ENCODE results near the gene LRMDA. TPM values are rescaled to one million over a fixed set of nuclear protein-coding genes. Genes with fewer than 3 reads are reported as not detected.

The LRMDA gene
- total and polyA plus RNA-seq, 2 of the 13 experiments (the other 11 are each of a cell fraction or from before 2014, with no cell fraction given): 13.4 to 22.0 TPM

GRCh38 chr10:75995041-75995430 lies 563.6 kb downstream of the LRMDA start (continued):
- TF ChIP-seq, protein P1, sequence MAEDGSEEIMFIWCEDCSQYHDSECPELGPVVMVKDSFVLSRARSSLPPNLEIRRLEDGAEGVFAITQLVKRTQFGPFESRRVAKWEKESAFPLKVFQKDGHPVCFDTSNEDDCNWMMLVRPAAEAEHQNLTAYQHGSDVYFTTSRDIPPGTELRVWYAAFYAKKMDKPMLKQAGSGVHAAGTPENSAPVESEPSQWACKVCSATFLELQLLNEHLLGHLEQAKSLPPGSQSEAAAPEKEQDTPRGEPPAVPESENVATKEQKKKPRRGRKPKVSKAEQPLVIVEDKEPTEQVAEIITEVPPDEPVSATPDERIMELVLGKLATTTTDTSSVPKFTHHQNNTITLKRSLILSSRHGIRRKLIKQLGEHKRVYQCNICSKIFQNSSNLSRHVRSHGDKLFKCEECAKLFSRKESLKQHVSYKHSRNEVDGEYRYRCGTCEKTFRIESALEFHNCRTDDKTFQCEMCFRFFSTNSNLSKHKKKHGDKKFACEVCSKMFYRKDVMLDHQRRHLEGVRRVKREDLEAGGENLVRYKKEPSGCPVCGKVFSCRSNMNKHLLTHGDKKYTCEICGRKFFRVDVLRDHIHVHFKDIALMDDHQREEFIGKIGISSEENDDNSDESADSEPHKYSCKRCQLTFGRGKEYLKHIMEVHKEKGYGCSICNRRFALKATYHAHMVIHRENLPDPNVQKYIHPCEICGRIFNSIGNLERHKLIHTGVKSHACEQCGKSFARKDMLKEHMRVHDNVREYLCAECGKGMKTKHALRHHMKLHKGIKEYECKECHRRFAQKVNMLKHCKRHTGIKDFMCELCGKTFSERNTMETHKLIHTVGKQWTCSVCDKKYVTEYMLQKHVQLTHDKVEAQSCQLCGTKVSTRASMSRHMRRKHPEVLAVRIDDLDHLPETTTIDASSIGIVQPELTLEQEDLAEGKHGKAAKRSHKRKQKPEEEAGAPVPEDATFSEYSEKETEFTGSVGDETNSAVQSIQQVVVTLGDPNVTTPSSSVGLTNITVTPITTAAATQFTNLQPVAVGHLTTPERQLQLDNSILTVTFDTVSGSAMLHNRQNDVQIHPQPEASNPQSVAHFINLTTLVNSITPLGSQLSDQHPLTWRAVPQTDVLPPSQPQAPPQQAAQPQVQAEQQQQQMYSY (CRISPR knock-in tag; IDR thresholded peaks at IDR 0.05): no peak
- TF ChIP-seq, protein P2, sequence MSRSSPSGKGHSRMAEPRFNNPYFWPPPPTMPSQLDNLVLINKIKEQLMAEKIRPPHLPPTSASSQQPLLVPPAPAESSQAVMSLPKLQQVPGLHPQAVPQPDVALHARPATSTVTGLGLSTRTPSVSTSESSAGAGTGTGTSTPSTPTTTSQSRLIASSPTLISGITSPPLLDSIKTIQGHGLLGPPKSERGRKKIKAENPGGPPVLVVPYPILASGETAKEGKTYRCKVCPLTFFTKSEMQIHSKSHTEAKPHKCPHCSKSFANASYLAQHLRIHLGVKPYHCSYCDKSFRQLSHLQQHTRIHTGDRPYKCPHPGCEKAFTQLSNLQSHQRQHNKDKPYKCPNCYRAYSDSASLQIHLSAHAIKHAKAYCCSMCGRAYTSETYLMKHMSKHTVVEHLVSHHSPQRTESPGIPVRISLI (CRISPR knock-in tag; IDR thresholded peaks at IDR 0.05; ENCODE audit: borderline replicate concordance): no peak
- TF ChIP-seq NAIF1 (CRISPR knock-in tag; IDR thresholded peaks at IDR 0.05; ENCODE audit: borderline replicate concordance): no peak
- TF ChIP-seq ADNP (CRISPR knock-in tag; IDR thresholded peaks at IDR 0.05): no peak
- TF ChIP-seq RBFOX2 (IDR thresholded peaks at IDR 0.05; ENCODE audit: low read depth, low read length): no peak
- TF ChIP-seq GATA4 (IDR thresholded peaks at IDR 0.05; ENCODE audit: borderline replicate concordance, low read depth): no peak
- TF ChIP-seq ATF3 (CRISPR knock-in tag; IDR thresholded peaks at IDR 0.05): no peak
- TF ChIP-seq SMC3 (IDR thresholded peaks at IDR 0.05; ENCODE audit: low read length): no peak
- TF ChIP-seq PRMT3 (CRISPR knock-in tag; IDR thresholded peaks at IDR 0.05; ENCODE audit: borderline replicate concordance, low read depth): no peak
- no peak for TF ChIP-seq GABPA (IDR thresholded peaks at IDR 0.05; ENCODE audit: low read depth, low read length)
- no peak for TF ChIP-seq GABPA (CRISPR knock-in tag; IDR thresholded peaks at IDR 0.05; ENCODE audit: low read depth)

Measured in HepG2 (cell line).